ENCODE measurements around the gene IREB2.

- TF ChIP-seq POLR2A (IDR thresholded peaks at IDR 0.05; ENCODE audit: low read depth, low read length) (no peak), GATA2 (IDR thresholded peaks at IDR 0.05; ENCODE audit: insufficient read depth, insufficient read length, low read depth, low read length) (no peak)
Measured at GRCh38 chr15:78420220-78420619, 17.8 kb upstream of the IREB2 start.

Data from endothelial cell of umbilical vein (primary cell).